SK-N-SH treated with all-trans-retinoic acid at 6 μM for 48 hours (cell line): Measurements from ENCODE around the gene GSG1L.
A peak's percentile ranks its signal among the peaks of the same experiment; 100 is the strongest.

Experiments used
- ATAC-seq: fragments of 200-7000 bp; cut with Tn5 transposase; 3 replicates; pipeline ENCODE4 v1.9.1; 2020; ENCODE audit warnings: mild to moderate bottlenecking, moderate library complexity
- BACH2 ChIP-seq: fragments of 250-450 bp; sonication (Bioruptor Pico); IDR thresholded peaks from 2 replicates; pipeline ENCODE4 v1.9.0; 2021; ENCODE audit warnings: mild to moderate bottlenecking, borderline replicate concordance
- CSDC2 ChIP-seq: fragments of 250-450 bp; sonication (Bioruptor Pico); IDR thresholded peaks from 2 replicates; pipeline ENCODE4 v1.5.0; 2020; ENCODE audit warnings: mild to moderate bottlenecking, moderate library complexity
- GLIS3 ChIP-seq: fragments of 250-450 bp; sonication (Bioruptor Pico); IDR thresholded peaks from 2 replicates; pipeline ENCODE4 v1.5.0; 2020; ENCODE audit warnings: mild to moderate bottlenecking, moderate library complexity
- OSR1 ChIP-seq: fragments of 250-450 bp; sonication (Bioruptor Pico); IDR thresholded peaks from 2 replicates; pipeline ENCODE4 v1.8.0; 2022; ENCODE audit warnings: moderate library complexity, mild to moderate bottlenecking, inconsistent platforms
- PATZ1 ChIP-seq: fragments of 250-450 bp; sonication (Bioruptor Pico); IDR thresholded peaks from 2 replicates; pipeline ENCODE4 v1.8.0; 2020; ENCODE audit warnings: mild to moderate bottlenecking, moderate library complexity, borderline replicate concordance
- POU6F1 ChIP-seq: fragments of 250-450 bp; sonication (Bioruptor Pico); IDR thresholded peaks from 2 replicates; pipeline ENCODE4 v1.8.0; 2021; ENCODE audit warnings: low read depth, mild to moderate bottlenecking, moderate library complexity, borderline replicate concordance
- TCF4 ChIP-seq: fragments of 250-450 bp; sonication (Bioruptor Pico); IDR thresholded peaks from 2 replicates; pipeline ENCODE4 v1.8.0; 2021; ENCODE audit warnings: mild to moderate bottlenecking, moderate library complexity, borderline replicate concordance
- TOX ChIP-seq: fragments of 250-450 bp; sonication (Bioruptor Pico); IDR thresholded peaks from 2 replicates; pipeline ENCODE4 v1.8.0; 2021; ENCODE audit warnings: mild to moderate bottlenecking, moderate library complexity, borderline replicate concordance
- ZFP30 ChIP-seq: fragments of 450-650 bp; formaldehyde crosslinking; IDR thresholded peaks from 2 replicates; pipeline ENCODE4 v1.5.0; 2022; ENCODE audit warnings: mild to moderate bottlenecking, moderate library complexity
- ZNF565 ChIP-seq: fragments of 450-650 bp; formaldehyde crosslinking; conservative IDR thresholded peaks from 2 replicates; pipeline ENCODE4 v1.5.0; 2020; ENCODE audit warnings: low read depth, mild to moderate bottlenecking, moderate library complexity

Gene GSG1L

GRCh38 chr16:27770271-27771196 is 293.0 kb downstream of the GSG1L start:
- TF ChIP-seq BACH2 (CRISPR knock-in tag) (no peak), TCF4 (no peak)
- ATAC-seq: no peak

GRCh38 chr16:27769561-27770255 is 293.8 kb downstream of the GSG1L start:
- peak; percentile 38; the same call in 2 of the 3 replicates for ATAC-seq
- TF ChIP-seq CSDC2 (CRISPR knock-in tag): no peak
- TF ChIP-seq GLIS3 (CRISPR knock-in tag): no peak

GRCh38 chr16:27768651-27769272 is 294.8 kb downstream of the GSG1L start:
- ATAC-seq: no peak
- TF ChIP-seq BACH2 (CRISPR knock-in tag) (no peak), ZFP30 (CRISPR knock-in tag) (no peak)

- no peak for TF ChIP-seq OSR1 (CRISPR knock-in tag)
- no peak for ATAC-seq
Measured at GRCh38 chr16:27767971-27768591, 295.4 kb downstream of the GSG1L start.

GRCh38 chr16:27767081-27767480 is 296.4 kb downstream of the GSG1L start:
- TF ChIP-seq BACH2 (CRISPR knock-in tag): no peak
- no peak for TF ChIP-seq ZNF565 (CRISPR knock-in tag)
- ATAC-seq: no peak

GRCh38 chr16:27766236-27766925 is 297.1 kb downstream of the GSG1L start:
- no peak for TF ChIP-seq OSR1 (CRISPR knock-in tag)
- no peak for TF ChIP-seq POU6F1 (CRISPR knock-in tag)
- TF ChIP-seq TCF4: no peak
- no peak for ATAC-seq

- TF ChIP-seq POU6F1 (CRISPR knock-in tag) (no peak), ZFP30 (CRISPR knock-in tag) (no peak), TCF4 (no peak), PATZ1 (no peak), TOX (CRISPR knock-in tag) (no peak), OSR1 (CRISPR knock-in tag) (no peak)
- ATAC-seq: no peak
Measured at GRCh38 chr16:27764869-27765675, 298.4 kb downstream of the GSG1L start.
